ENCODE data around the gene ECHS1.
A peak's percentile ranks its signal among the peaks of the same experiment; 100 is the strongest.

ECHS1 gene

GRCh38 chr10:133318494-133319127, 54.5 kb downstream of the ECHS1 start (continued):
- TF ChIP-seq ZNF555 (tag by site-specific recombination; conservative IDR thresholded peaks at IDR 0.05), result no peak
- TF ChIP-seq ZNF138 (tag by site-specific recombination; IDR thresholded peaks at IDR 0.05; ENCODE audit: borderline replicate concordance), result no peak

GRCh38 chr10:133316732-133317131, 56.4 kb downstream of the ECHS1 start:
- CTCF ChIA-PET, result interaction anchor here (3.3 kb wide), 1 partner anchor 12 kb away, joined by 20 read pairs; no protein-coding TSS in a partner anchor

DNA sequence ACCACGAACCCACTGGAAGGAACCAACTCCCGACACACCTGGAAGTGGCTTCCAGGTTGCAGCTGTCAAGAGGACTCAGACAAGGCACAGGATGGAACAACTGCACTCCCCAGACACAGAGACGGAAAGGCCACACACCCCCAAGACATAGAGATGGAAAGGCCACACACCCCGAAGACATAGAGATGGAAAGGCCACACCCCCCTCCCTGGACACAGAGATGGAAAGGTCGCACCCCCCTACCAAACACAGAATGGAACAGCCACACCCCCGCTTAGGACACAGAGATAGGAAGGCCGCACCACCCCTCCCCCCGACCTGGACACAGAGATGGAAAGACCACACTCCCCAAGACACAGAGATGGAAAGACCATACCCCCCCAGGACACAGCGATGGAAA, 56.9 kb downstream of the ECHS1 start:
- Histone ChIP-seq H3K4me1 (ENCODE audit: control insufficient read depth, insufficient read depth, low read length) (no peaks in the 10 kb centered on the region), H3K36me3 (ENCODE audit: control insufficient read depth in 2 of 2, insufficient read depth in 1 of 2, low read length in 2 of 2) (peaks cover 0 to 20% of the 10 kb centered on the region in 2 experiments; a peak in 1 of 3 replicates), H3K27ac (ENCODE audit: extremely low read depth, low read depth, low read length) (no peak overlapping the region), H3K9me3 (ENCODE audit: control insufficient read depth, insufficient read depth, low read depth, low read length) (no peaks in the 10 kb centered on the region), H3K4me3 (ENCODE audit: low read depth, low read length) (no peak overlapping the region)
- ChIA-PET POLR2A (interaction anchor here (2.8 kb wide), 1 partner anchor 8 kb away, joined by 15 read pairs; no protein-coding TSS in a partner anchor), CTCF (interaction anchor here (0.6 to 3.3 kb wide), 3 partner anchors 9 to 64 kb away, joined by 3 to 20 read pairs (median 3); no protein-coding TSS in a partner anchor)
- TF ChIP-seq ZBTB26 (tag by site-specific recombination; optimal IDR thresholded peaks at IDR 0.05), result peak; percentile 14
- 0 out of 2 replicates have a peak, but pooled peaks have one; percentile 26 for TF ChIP-seq PATZ1 (tag by site-specific recombination; IDR thresholded peaks at IDR 0.05)
- TF ChIP-seq ZNF18 (tag by site-specific recombination; IDR thresholded peaks at IDR 0.05), result no peak
- 0 out of 2 replicates have a peak, but pooled peaks have one; percentile 16 for TF ChIP-seq ZBTB7A (tag by site-specific recombination; IDR thresholded peaks at IDR 0.05; ENCODE audit: low read depth)
- TF ChIP-seq ZNF624 (tag by site-specific recombination; IDR thresholded peaks at IDR 0.05), result no peak
- TF ChIP-seq, protein P1, sequence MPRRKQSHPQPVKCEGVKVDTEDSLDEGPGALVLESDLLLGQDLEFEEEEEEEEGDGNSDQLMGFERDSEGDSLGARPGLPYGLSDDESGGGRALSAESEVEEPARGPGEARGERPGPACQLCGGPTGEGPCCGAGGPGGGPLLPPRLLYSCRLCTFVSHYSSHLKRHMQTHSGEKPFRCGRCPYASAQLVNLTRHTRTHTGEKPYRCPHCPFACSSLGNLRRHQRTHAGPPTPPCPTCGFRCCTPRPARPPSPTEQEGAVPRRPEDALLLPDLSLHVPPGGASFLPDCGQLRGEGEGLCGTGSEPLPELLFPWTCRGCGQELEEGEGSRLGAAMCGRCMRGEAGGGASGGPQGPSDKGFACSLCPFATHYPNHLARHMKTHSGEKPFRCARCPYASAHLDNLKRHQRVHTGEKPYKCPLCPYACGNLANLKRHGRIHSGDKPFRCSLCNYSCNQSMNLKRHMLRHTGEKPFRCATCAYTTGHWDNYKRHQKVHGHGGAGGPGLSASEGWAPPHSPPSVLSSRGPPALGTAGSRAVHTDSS (tag by site-specific recombination; IDR thresholded peaks at IDR 0.05), result no peak
- TF ChIP-seq ZNF26 (tag by site-specific recombination; IDR thresholded peaks at IDR 0.05), result no peak
- TF ChIP-seq SALL2 (tag by site-specific recombination; IDR thresholded peaks at IDR 0.05; ENCODE audit: borderline replicate concordance), result no peak
- no peak for TF ChIP-seq ZSCAN18 (tag by site-specific recombination; IDR thresholded peaks at IDR 0.05)
- TF ChIP-seq ZNF341 (tag by site-specific recombination; IDR thresholded peaks at IDR 0.05; ENCODE audit: low read depth), result peak; percentile 78
- no peak for TF ChIP-seq ZNF311 (tag by site-specific recombination; IDR thresholded peaks at IDR 0.05; ENCODE audit: borderline replicate concordance)

More at GRCh38 chr10:133316732-133317131, 56.4 kb downstream of the ECHS1 start:
- TF ChIP-seq ZNF521 (tag by site-specific recombination; IDR thresholded peaks at IDR 0.05) (no peak), ZBTB1 (tag by site-specific recombination; IDR thresholded peaks at IDR 0.05) (no peak), OSR2 (tag by site-specific recombination; IDR thresholded peaks at IDR 0.05) (no peak), KLF9 (tag by site-specific recombination; IDR thresholded peaks at IDR 0.05; ENCODE audit: low read depth) (peak; percentile 78)
- TF ChIP-seq, protein P2, sequence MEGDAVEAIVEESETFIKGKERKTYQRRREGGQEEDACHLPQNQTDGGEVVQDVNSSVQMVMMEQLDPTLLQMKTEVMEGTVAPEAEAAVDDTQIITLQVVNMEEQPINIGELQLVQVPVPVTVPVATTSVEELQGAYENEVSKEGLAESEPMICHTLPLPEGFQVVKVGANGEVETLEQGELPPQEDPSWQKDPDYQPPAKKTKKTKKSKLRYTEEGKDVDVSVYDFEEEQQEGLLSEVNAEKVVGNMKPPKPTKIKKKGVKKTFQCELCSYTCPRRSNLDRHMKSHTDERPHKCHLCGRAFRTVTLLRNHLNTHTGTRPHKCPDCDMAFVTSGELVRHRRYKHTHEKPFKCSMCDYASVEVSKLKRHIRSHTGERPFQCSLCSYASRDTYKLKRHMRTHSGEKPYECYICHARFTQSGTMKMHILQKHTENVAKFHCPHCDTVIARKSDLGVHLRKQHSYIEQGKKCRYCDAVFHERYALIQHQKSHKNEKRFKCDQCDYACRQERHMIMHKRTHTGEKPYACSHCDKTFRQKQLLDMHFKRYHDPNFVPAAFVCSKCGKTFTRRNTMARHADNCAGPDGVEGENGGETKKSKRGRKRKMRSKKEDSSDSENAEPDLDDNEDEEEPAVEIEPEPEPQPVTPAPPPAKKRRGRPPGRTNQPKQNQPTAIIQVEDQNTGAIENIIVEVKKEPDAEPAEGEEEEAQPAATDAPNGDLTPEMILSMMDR (tag by site-specific recombination; IDR thresholded peaks at IDR 0.05), result no peak
- Histone ChIP-seq H3K36me3 (ENCODE audit: control insufficient read depth in 2 of 2, insufficient read depth in 1 of 2, low read length in 2 of 2) (peaks cover 0 to 16% of the 10 kb centered on the region in 2 experiments; a peak in 1 of 3 replicates), H3K4me3 (ENCODE audit: low read depth, low read length) (no peak overlapping the region), H3K27ac (ENCODE audit: extremely low read depth, low read depth, low read length) (no peak overlapping the region), H3K4me1 (ENCODE audit: control insufficient read depth, insufficient read depth, low read length) (no peaks in the 10 kb centered on the region), H3K9me3 (ENCODE audit: control insufficient read depth, insufficient read depth, low read depth, low read length) (no peaks in the 10 kb centered on the region)
- POLR2A ChIA-PET, result no interaction called here
